NB4 (cell line): Measurements from ENCODE around the gene GRIK2.

ENCODE experiments used
- CTCF ChIP-seq: IDR thresholded peaks from one replicate; pipeline ENCODE4 v1.5.1; 2012; ENCODE audit warnings: low read depth, low read length
- MAX ChIP-seq: IDR thresholded peaks from 2 replicates; pipeline ENCODE4 v1.6.1; 2011; ENCODE audit warnings: low read depth, low read length
- MYC ChIP-seq: IDR thresholded peaks from 2 replicates; pipeline ENCODE4 v1.6.1; 2011; ENCODE audit warnings: low read depth, low read length
- POLR2A ChIP-seq: IDR thresholded peaks from 2 replicates; pipeline ENCODE4 v1.6.1; 2011; ENCODE audit warnings: mild to moderate bottlenecking; ENCODE audit not compliant: insufficient read length; ENCODE audit errors: extremely low read depth

DNA sequence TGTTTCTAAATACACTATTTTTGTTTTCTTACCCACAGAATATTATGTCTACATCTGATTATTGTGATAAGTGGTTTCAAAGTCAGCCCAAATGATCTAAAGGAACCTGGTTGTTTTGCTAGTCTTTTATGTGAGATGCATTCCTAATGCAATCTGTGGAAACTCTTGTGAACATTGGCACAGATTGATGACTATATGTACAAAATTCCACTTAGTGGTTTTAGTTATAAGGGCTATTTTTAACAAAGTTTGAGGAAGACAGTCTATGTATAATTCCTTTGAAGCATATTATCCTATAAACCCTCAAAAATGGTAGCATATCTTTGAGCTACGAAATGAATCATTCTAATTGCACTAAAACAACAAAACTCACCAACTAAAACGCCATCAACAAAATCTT is 140.9 kb downstream of the GRIK2 start:
- TF ChIP-seq CTCF, result no peak
- TF ChIP-seq POLR2A, result no peak
- TF ChIP-seq MAX, result no peak
- no peak for TF ChIP-seq MYC
